Sigmoid colon (tissue), 7 donors: Measurements from ENCODE around the gene TRMT112. TPM values are rescaled to one million over a fixed set of nuclear protein-coding genes. Genes with fewer than 3 reads are reported as not detected.

Source experiments
- DNase-seq: peaks from one replicate; pipeline ENCODE4 v3.0.0-alpha.2; 2019
- H3K27ac ChIP-seq, 4 donors: fragments of 200-600 bp; sonication (generic); one replicate each; pipeline ENCODE4 v1.5.1; 2016 to 2019; ENCODE audit warnings: mild to moderate bottlenecking in 1 of 4
- H3K27me3 ChIP-seq, 3 donors: fragments of 200-600 bp; sonication (generic); one replicate each; pipeline ENCODE4 v1.5.1; 2019; ENCODE audit warnings: mild to moderate bottlenecking in 1 of 3
- H3K36me3 ChIP-seq, 4 donors: fragments of 200-600 bp; sonication (generic); one replicate each; pipeline ENCODE4 v1.5.1; 2016 to 2019
- H3K4me1 ChIP-seq, 4 donors: fragments of 200-600 bp; sonication (generic); one replicate each; pipeline ENCODE4 v1.5.1; 2017 to 2019
- H3K4me3 ChIP-seq, 4 donors: fragments of 200-600 bp; sonication (generic); one replicate each; pipeline ENCODE4 v1.5.1; 2017 to 2019; ENCODE audit warnings: mild to moderate bottlenecking in 2 of 4, moderate library complexity in 1 of 4
- H3K9me3 ChIP-seq, 4 donors: fragments of 200-600 bp in 3 of 4; sonication (generic) in 3 of 4; one replicate each; pipeline versions ENCODE4 v1.5.1 to v1.6.1; 2013 to 2019
- EP300 ChIP-seq, 4 donors: sonication (generic); formaldehyde crosslinking; IDR thresholded peaks; one replicate each; pipeline ENCODE4 v1.6.1; 2017; ENCODE audit warnings: antibody characterized with exemption in 4 of 4
- POLR2A ChIP-seq, 2 donors: fragments of 450-650 bp; IDR thresholded peaks; one replicate each; pipeline ENCODE4 v1.6.1; 2016; ENCODE audit warnings: antibody characterized with exemption in 2 of 2, mild to moderate bottlenecking in 2 of 2, moderate library complexity in 2 of 2
- POLR2AphosphoS5 ChIP-seq, 4 donors: sonication (generic); formaldehyde crosslinking; IDR thresholded peaks; one replicate each; pipeline ENCODE4 v1.6.1; 2017; ENCODE audit warnings: antibody characterized with exemption in 4 of 4
- WGBS, 2 donors: extraction: QIAGEN DNeasy Blood & Tissue Kit; methylation state at CpG; one replicate each; pipeline ENCODE4 v1.1.7; 2013; 5-methylcytosine and 5-hydroxymethylcytosine counted together
- intact Hi-C: fragments of 100-400 bp; cut with DNase I; formaldehyde crosslinking; loops from one replicate; pipeline ENCODE4 v1.15.1; 2023
- polyA plus RNA-seq, 3 donors: library from polyadenylated mRNA; stranded (reverse); fragments of 200-250 nt; gene quantifications; one replicate each; pipeline ENCODE4 v1.2.3, GENCODE V29; 2013
- total RNA-seq, 4 donors: library from RNA; depleted of rRNA; stranded (reverse); fragments of >200 nt; gene quantifications; one replicate each; pipeline ENCODE4 v1.1.0, GENCODE V29; 2016
- TF ChIP-seq, protein P1 (sequence below), 4 experiments: fragments of 450-650 bp in 3 of 4; fragments of 200-600 bp in 1 of 4; IDR thresholded peaks; one replicate each; pipeline ENCODE4 v1.5.1; 2016 to 2019; ENCODE audit warnings: antibody characterized with exemption in 4 of 4, mild to moderate bottlenecking in 3 of 4, moderate library complexity in 2 of 4
- donor health status: healthy with polysubstance abuse.
- donor health status: Bipolar disorder and iron deficiency.
- donor health status: healthy.

The TRMT112 gene
- total RNA-seq (100 to 1,000 TPM; 182 to 353 (median 269) TPM), polyA plus RNA-seq (100 to 1,000 TPM; 148 to 232 (median 168) TPM)

DNA sequence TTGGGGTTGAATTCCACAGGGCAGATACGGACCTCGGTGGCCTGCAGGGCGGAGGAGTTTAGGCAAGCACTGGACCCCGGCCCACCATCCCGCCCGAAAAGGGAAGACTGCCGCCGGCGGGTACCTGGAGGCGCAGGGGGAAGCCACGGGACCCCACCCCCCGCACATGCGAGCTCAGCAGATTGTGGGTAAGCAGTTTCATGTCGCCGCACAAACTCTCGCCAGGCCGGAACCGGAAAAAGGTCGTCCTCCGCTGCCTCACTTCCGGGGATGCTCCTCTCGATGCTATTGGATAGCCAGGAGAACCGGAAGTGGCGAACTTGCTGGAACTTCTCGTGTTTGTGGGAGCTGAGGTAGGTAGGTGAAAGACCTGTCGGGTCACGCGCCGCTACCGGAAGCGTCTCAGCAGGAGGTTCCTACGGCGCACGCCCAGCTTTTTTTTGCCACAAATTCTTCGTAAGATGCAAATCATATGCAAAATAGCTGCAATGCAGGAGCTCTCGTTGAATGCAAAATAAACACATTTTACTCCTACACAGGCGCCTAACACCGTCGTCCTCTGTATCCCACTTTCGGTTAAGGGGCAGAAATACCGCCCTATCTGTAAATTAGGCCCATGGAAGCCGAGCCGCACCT is at the start of gene TRMT112:
Gene TRMT112 (minus strand): TSS at position 235 of the 636 bp plus-strand sequence. CDS start 33 bp downstream, at position 202.
- Histone ChIP-seq H3K36me3 (peaks cover 10 to 45% (median 17%) of the 10 kb centered on the region in 4 donors), H3K4me3 (peak within 1 kb of the TSS; percentile 83 to 98 (median 86)), H3K27me3 (no peaks in the 10 kb centered on the region), H3K4me1 (peaks cover 0 to 24% (median 22%) of the 10 kb centered on the region in 4 donors), H3K27ac (peak within 1 kb of the TSS; percentile 98 to 99 (median 98)), H3K9me3 (no peaks in the 10 kb centered on the region)
- DNase-seq = peak; percentile 99
- intact Hi-C loops = no loop called here
- TF ChIP-seq EP300 (IDR thresholded peaks at IDR 0.05) = peak in 1 of 4 donors; percentile 46
- peak; percentile 93 to 97 (median 96) for TF ChIP-seq POLR2AphosphoS5 (IDR thresholded peaks at IDR 0.05)
- TF ChIP-seq, protein P1, sequence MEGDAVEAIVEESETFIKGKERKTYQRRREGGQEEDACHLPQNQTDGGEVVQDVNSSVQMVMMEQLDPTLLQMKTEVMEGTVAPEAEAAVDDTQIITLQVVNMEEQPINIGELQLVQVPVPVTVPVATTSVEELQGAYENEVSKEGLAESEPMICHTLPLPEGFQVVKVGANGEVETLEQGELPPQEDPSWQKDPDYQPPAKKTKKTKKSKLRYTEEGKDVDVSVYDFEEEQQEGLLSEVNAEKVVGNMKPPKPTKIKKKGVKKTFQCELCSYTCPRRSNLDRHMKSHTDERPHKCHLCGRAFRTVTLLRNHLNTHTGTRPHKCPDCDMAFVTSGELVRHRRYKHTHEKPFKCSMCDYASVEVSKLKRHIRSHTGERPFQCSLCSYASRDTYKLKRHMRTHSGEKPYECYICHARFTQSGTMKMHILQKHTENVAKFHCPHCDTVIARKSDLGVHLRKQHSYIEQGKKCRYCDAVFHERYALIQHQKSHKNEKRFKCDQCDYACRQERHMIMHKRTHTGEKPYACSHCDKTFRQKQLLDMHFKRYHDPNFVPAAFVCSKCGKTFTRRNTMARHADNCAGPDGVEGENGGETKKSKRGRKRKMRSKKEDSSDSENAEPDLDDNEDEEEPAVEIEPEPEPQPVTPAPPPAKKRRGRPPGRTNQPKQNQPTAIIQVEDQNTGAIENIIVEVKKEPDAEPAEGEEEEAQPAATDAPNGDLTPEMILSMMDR (IDR thresholded peaks at IDR 0.05) = no peak
- peak; percentile 86 to 89 for TF ChIP-seq POLR2A (IDR thresholded peaks at IDR 0.05)
- WGBS, 2 donors = 0% methylated on average over 43 of the region's 43 CpGs

DNA sequence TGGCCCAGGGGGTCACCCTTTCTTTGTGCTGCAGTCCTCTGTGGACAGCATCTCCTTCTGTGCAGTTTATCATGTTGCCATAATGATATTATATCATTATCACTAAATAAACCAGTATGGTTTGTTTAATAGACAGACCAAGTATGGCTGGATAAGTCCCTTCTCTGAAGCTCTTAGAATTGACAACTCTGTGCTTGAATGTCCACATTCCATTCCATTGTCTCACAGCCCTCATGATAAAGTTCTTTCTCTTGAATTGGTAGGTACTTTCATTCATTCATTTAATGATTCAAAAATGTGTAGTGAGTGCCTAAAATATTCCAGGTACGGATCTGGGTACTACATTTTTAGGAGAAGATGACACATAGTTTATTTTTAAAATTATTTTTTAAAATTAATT is 49.4 kb upstream of the TRMT112 start:
- no peak overlapping the region for H3K4me3 ChIP-seq
- TF ChIP-seq, protein P1 (IDR thresholded peaks at IDR 0.05) = no peak
- H3K27me3 ChIP-seq = no peaks in the 10 kb centered on the region
- H3K9me3 ChIP-seq = no peaks in the 10 kb centered on the region
- H3K4me1 ChIP-seq = peaks cover 0 to 2% (median 0%) of the 10 kb centered on the region in 4 donors
- intact Hi-C loops = no loop called here
- H3K27ac ChIP-seq = no peak overlapping the region
- 93 to 95% methylated on average over 1 of the region's 1 CpG for WGBS, 2 donors
- H3K36me3 ChIP-seq = peaks cover 12 to 96% (median 51%) of the 10 kb centered on the region in 4 donors
- no peak for DNase-seq

DNA sequence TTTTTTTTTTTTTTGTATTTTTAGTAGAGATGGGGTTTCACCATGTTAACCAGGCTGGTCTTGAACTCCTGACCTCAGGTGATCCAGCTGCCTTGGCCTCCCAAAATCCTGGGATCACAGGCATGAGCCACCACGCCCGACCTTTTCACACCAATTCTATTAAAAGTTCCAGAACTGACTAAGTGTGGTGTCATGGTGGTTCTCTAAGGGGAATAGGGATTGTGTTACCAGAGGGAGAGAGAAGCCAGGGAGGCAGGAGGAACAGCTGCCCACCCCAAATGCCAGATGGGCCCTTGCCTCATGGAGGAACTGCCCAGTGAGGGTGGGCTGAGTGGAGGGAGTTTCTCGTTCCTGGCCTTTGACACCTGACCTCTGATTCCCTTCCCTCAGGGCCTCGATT is 47.6 kb upstream of the TRMT112 start:
- TF ChIP-seq EP300 (IDR thresholded peaks at IDR 0.05) (no peak), POLR2A (IDR thresholded peaks at IDR 0.05) (no peak), POLR2AphosphoS5 (IDR thresholded peaks at IDR 0.05) (no peak)
- TF ChIP-seq, protein P1 (IDR thresholded peaks at IDR 0.05) = no peak
- DNase-seq = no peak
- H3K36me3 ChIP-seq = peaks cover 12 to 88% (median 51%) of the 10 kb centered on the region in 4 donors
- intact Hi-C loops = no loop called here
- H3K9me3 ChIP-seq = no peaks in the 10 kb centered on the region
- no peaks in the 10 kb centered on the region for H3K27me3 ChIP-seq
- no peak overlapping the region for H3K27ac ChIP-seq
- no peak overlapping the region for H3K4me3 ChIP-seq
- peaks cover 0 to 8% (median 7%) of the 10 kb centered on the region in 4 donors for H3K4me1 ChIP-seq
- WGBS, 2 donors = 88% methylated on average over 4 of the region's 4 CpGs

DNA sequence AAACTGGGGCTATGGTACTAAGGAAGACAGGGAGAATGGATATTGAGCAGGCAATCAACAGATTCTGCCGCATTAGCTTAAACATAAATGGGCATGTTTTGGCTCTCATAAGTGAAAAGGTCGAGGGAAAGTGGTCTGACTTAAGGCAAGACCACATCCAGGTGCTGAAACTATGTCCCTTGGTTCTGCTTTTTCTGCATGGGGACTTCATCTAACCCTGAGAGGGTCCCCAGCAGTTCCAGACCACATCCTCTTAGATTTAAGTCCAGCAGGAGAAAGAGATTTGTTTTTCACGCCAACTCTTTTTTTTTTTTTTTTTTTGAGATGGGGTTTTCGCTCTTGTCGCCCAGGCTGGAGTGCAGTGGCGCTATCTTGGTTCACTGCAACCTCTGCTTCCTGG is 47.1 kb upstream of the TRMT112 start:
- no peak for TF ChIP-seq POLR2AphosphoS5 (IDR thresholded peaks at IDR 0.05)
- no peak for TF ChIP-seq EP300 (IDR thresholded peaks at IDR 0.05)
- TF ChIP-seq, protein P1 (IDR thresholded peaks at IDR 0.05) = no peak
- TF ChIP-seq POLR2A (IDR thresholded peaks at IDR 0.05) = no peak
- WGBS, 2 donors = 78 to 95% methylated on average over 6 of the region's 6 CpGs
- H3K4me1 ChIP-seq = peaks cover 0 to 13% (median 12%) of the 10 kb centered on the region in 4 donors
- H3K27ac ChIP-seq = no peak overlapping the region
- H3K4me3 ChIP-seq = no peak overlapping the region
- H3K36me3 ChIP-seq = peaks cover 12 to 83% (median 46%) of the 10 kb centered on the region in 4 donors
- intact Hi-C loops = no loop called here
- DNase-seq = no peak
- no peaks in the 10 kb centered on the region for H3K27me3 ChIP-seq
- no peaks in the 10 kb centered on the region for H3K9me3 ChIP-seq
